Loucy (cell line): ENCODE results near the gene BUD31.

Source experiments
- H2AFZ ChIP-seq: fragments of 200-600 bp; sonication (generic); 2 replicates; pipeline ENCODE4 v1.6.0; 2016; ENCODE audit warnings: antibody characterized with exemption, mild to moderate bottlenecking, low read length, moderate library complexity
- H3F3A ChIP-seq: fragments of 200-600 bp; 2 replicates; pipeline ENCODE4 v1.6.0; 2016; ENCODE audit warnings: antibody characterized with exemption, low read depth, mild to moderate bottlenecking
- H3K27me3 ChIP-seq: fragments of 200-600 bp; sonication (generic); 2 replicates; pipeline ENCODE4 v1.6.1; 2014; ENCODE audit warnings: low read length, mild to moderate bottlenecking; ENCODE audit not compliant: insufficient read depth, poor library complexity, severe bottlenecking
- H3K36me3 ChIP-seq: fragments of 200-600 bp; sonication (generic); 2 replicates; pipeline ENCODE4 v1.6.1; 2016; ENCODE audit warnings: low read length; ENCODE audit not compliant: insufficient read depth
- H3K4me1 ChIP-seq: fragments of 200-600 bp; sonication (generic); 2 replicates; pipeline ENCODE4 v1.5.1; 2014; ENCODE audit warnings: low read length, mild to moderate bottlenecking; ENCODE audit not compliant: insufficient read depth, poor library complexity, severe bottlenecking
- H3K4me2 ChIP-seq: fragments of 200-600 bp; sonication (generic); 2 replicates; pipeline ENCODE4 v1.6.0; 2014; ENCODE audit warnings: antibody characterized with exemption, low read length, low read depth, mild to moderate bottlenecking; ENCODE audit not compliant: poor library complexity, severe bottlenecking
- H3K4me3 ChIP-seq: fragments of 200-600 bp; sonication (generic); 2 replicates; pipeline ENCODE4 v1.5.1; 2014; ENCODE audit warnings: low read length, mild to moderate bottlenecking, mixed read lengths; ENCODE audit not compliant: poor library complexity, severe bottlenecking
- H3K79me2 ChIP-seq: fragments of 200-600 bp; sonication (generic); 2 replicates; pipeline ENCODE4 v1.6.1; 2014; ENCODE audit warnings: low read length; ENCODE audit not compliant: insufficient read depth
- H3K9ac ChIP-seq: fragments of 200-600 bp; sonication (generic); 2 replicates; pipeline ENCODE4 v1.6.0; 2014; ENCODE audit warnings: mild to moderate bottlenecking, low read depth, low read length, moderate library complexity; ENCODE audit not compliant: poor library complexity, severe bottlenecking
- H3K9me2 ChIP-seq: fragments of 200-600 bp; sonication (generic); replicated peaks from 2 replicates; pipeline ENCODE4 v1.6.1; 2016; ENCODE audit warnings: low read depth, low read length, mixed read lengths
- H3K9me3 ChIP-seq: fragments of 200-600 bp; sonication (generic); 2 replicates; pipeline ENCODE4 v1.6.1; 2014; ENCODE audit warnings: mild to moderate bottlenecking, antibody characterized with exemption, low read length, low read depth; ENCODE audit not compliant: insufficient read depth
- H4K20me1 ChIP-seq: fragments of 200-600 bp; sonication (generic); 2 replicates; pipeline ENCODE4 v1.6.0; 2014; ENCODE audit warnings: antibody characterized with exemption, low read length, mild to moderate bottlenecking; ENCODE audit not compliant: insufficient read depth, poor library complexity, severe bottlenecking
- EZH2phosphoT487 ChIP-seq: fragments of 200-600 bp; IDR thresholded peaks from 2 replicates; pipeline ENCODE4 v1.6.1; 2018; ENCODE audit warnings: antibody characterized with exemption, mild to moderate bottlenecking, moderate library complexity, borderline replicate concordance
- TF ChIP-seq, protein P1 (sequence below): fragments of 200-600 bp; sonication (generic); conservative IDR thresholded peaks from 2 replicates; pipeline ENCODE4 v1.5.1; 2014; ENCODE audit warnings: mild to moderate bottlenecking, antibody characterized with exemption, low read length

The BUD31 gene

DNA sequence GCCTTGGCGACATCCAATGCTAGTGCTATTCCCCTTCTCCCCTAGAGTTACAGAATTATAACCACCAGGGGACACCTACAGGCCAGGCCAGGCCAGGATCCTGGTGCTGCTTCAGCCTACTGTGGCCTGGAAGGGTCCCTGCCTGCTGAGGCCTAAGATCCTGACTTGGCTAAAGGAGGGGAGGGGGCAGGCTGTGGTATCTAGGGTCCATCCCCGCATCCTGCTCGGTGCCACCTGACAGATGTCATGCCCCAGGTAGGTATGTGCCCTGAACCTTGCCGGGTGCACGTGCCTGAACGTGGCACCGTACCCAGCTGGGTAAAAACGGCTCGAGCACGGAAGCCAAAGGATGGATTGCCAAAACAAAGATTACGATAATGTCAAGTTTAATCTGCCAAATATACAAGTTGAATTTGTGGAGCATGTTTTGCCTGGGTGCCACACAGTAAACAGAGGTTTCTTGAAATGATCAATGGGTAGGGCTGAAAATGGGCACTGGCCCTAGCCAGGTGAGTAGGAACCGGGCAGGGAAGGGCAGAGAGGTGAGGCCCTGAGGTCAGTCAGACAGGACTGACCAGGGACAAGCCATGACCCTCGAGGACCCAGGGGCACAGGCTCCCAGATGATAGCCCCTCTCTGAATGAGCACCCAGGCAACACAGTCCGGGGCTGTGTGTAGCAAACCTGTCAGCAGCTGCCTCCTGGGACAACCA, 13.0 kb upstream of the BUD31 start:
- Histone ChIP-seq H3K9ac (no peak overlapping the region), H4K20me1 (peaks cover 5% of the 10 kb centered on the region), H3K4me2 (no peak overlapping the region), H3K4me3 (no peak overlapping the region), H3K9me3 (no peaks in the 10 kb centered on the region), H3K9me2 (no peaks in the 10 kb centered on the region), H3K27me3 (no peaks in the 10 kb centered on the region), H3K79me2 (no peaks in the 10 kb centered on the region), H2AFZ (no peak overlapping the region), H3K36me3 (peaks cover 92% of the 10 kb centered on the region; the same call in 1 of the 2 replicates), H3F3A (no peaks in the 10 kb centered on the region), H3K4me1 (no peaks in the 10 kb centered on the region)
- TF ChIP-seq EZH2phosphoT487 = no peak

DNA sequence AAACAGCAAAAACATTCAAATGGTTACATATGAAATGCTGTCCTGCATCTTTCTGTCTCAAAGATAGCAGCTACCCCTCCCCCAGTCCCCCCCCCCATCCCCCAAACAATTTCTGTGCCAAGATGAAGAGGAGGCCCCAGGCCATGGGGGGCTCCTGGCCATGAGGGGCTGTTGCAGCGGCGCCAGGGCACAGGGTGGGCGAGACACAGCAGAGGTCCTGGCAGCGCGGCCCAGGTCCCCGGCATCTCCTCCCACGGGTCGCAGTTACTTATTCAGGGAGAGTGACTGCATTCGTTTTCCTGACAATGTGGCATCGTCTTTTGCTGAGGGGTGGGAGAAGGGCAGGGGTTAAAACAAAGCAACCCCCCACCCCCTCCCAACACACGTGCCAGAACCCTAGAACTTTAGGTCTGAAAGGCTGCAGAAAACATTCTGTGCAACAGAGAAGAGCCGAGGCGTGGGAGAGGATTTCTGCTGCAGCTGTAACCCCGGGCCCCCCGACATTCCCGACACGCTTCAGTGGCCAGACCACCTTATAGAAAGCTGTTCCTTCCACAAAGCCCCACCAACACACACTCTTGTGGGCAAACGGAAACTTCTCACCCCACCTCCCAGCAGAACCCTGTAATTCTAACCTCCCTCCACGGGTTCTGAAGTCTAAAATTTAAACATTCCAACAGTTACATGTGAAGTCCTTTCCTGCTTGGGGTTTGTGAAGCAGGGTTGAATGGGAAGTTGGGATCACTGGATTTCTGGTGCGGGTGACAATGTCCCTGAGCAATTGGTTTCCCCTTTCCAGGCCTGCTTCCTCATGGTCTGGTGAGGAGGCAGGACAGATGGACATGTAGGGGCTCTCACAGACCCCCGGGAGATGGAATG, 12.1 kb upstream of the BUD31 start:
- Histone ChIP-seq H3K4me2 (no peak overlapping the region), H3K79me2 (no peaks in the 10 kb centered on the region), H3K36me3 (peaks cover 89% of the 10 kb centered on the region; the same call in 1 of the 2 replicates), H3K9me3 (no peaks in the 10 kb centered on the region), H3K9ac (no peak overlapping the region), H3K4me3 (no peak overlapping the region), H2AFZ (no peak overlapping the region), H3K4me1 (no peaks in the 10 kb centered on the region), H3K27me3 (no peaks in the 10 kb centered on the region), H3K9me2 (no peaks in the 10 kb centered on the region), H3F3A (no peaks in the 10 kb centered on the region), H4K20me1 (peaks cover 5% of the 10 kb centered on the region)
- TF ChIP-seq, protein P1, sequence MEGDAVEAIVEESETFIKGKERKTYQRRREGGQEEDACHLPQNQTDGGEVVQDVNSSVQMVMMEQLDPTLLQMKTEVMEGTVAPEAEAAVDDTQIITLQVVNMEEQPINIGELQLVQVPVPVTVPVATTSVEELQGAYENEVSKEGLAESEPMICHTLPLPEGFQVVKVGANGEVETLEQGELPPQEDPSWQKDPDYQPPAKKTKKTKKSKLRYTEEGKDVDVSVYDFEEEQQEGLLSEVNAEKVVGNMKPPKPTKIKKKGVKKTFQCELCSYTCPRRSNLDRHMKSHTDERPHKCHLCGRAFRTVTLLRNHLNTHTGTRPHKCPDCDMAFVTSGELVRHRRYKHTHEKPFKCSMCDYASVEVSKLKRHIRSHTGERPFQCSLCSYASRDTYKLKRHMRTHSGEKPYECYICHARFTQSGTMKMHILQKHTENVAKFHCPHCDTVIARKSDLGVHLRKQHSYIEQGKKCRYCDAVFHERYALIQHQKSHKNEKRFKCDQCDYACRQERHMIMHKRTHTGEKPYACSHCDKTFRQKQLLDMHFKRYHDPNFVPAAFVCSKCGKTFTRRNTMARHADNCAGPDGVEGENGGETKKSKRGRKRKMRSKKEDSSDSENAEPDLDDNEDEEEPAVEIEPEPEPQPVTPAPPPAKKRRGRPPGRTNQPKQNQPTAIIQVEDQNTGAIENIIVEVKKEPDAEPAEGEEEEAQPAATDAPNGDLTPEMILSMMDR = no peak
- no peak for TF ChIP-seq EZH2phosphoT487

DNA sequence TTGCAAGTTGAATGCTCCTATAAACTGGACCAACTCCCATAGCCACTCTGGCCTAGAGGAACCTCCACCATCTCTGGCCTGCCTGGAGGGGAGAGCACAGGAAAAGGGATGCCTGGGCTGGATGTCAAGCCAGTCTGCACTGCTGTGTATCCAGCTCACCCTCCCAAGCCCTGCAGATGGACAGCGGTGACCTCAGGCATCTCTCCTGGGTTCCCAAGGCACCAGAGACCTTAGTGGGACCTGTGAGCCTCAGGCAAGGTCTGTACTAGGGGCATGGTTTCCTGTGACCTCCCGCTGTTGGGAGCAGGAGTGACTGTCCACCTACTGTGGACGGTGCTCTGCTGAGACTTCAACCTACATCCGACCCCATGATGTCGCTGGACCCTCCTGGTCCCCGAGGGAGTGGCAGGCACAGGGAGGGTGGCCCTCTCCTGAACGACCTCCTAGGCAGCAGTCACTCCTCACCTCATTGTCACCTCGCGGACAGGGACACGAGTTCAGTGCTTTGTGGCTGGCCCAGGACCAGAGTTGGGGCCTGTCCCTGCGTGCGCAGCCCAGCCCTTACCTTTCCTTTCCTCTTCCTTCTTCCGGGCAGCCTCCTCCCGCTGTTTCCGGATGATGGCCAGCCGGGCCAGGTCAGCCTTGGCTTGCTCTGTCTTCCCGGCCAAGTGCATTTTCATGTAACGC, 11.3 kb upstream of the BUD31 start:
- H3K27me3 ChIP-seq = no peaks in the 10 kb centered on the region
- no peaks in the 10 kb centered on the region for H3K79me2 ChIP-seq
- H3K9ac ChIP-seq = no peak overlapping the region
- H2AFZ ChIP-seq = no peak overlapping the region
- peaks cover 5% of the 10 kb centered on the region for H4K20me1 ChIP-seq
- H3K9me3 ChIP-seq = no peaks in the 10 kb centered on the region
- peaks cover 86% of the 10 kb centered on the region; the same call in 1 of the 2 replicates for H3K36me3 ChIP-seq
- TF ChIP-seq, protein P1 = no peak
- TF ChIP-seq EZH2phosphoT487 = no peak
- H3K4me2 ChIP-seq = no peak overlapping the region
- H3K4me3 ChIP-seq = no peak overlapping the region
- no peaks in the 10 kb centered on the region for H3F3A ChIP-seq
- H3K9me2 ChIP-seq = no peaks in the 10 kb centered on the region
- H3K4me1 ChIP-seq = no peaks in the 10 kb centered on the region
